GM18505 (cell line): ENCODE measurements around the gene SYNGAP1.

Experiments used
- ATAC-seq: cut with Tn5 transposase; IDR thresholded peaks from one replicate; pipeline ENCODE4 v1.9.1; 2021; ENCODE audit not compliant: unreplicated experiment
- POLR2A ChIP-seq: IDR thresholded peaks from 4 replicates; pipeline ENCODE4 v1.6.1; 2011; ENCODE audit warnings: borderline replicate concordance; ENCODE audit not compliant: insufficient read depth, insufficient read length; ENCODE audit errors: extremely low read depth

SYNGAP1 gene

DNA sequence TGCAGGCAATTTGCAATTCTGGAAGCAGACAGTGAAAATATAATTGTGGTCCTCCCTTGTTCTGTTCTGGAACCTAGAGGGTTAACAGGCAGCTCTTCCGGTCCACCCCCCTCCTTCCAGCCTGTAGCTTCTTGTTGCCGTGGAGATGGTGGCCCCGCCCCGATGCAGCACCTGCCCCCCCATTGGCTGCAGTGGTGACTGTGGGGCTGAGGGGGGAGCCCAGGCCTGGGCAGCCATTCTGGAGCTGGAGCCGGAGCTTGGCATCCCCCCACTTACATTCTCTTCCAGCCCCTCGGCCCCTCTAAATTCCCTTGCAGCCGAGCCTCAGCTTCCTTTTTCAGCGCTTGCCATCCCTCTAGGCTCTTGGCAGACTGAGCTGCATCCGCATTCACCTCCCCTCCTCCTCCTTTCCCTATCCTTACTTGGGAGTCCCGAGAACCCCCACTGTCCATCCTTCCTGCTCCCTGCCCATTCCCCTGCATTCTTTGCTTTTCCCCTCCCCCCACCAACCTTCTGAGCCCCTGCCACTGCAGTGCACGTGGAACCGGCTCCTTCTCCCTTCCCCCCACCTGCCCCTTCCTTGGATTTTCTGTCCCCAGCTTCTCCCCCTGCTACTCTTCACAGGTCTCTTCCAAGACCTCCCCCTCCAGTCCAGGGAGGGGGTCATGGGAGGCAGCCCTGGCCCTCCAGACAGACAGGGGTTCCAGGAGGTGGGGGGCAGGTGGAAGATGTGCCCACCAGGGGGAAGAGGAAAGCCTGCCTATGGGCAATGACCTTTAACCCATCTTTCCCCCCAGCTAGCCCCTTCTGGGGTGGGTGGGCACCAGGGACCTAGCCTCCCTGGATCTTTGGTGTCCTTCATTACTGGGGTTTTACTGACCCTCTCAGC lies 11.4 kb downstream of the SYNGAP1 start:
- no peak for ATAC-seq
- no peak for TF ChIP-seq POLR2A

DNA sequence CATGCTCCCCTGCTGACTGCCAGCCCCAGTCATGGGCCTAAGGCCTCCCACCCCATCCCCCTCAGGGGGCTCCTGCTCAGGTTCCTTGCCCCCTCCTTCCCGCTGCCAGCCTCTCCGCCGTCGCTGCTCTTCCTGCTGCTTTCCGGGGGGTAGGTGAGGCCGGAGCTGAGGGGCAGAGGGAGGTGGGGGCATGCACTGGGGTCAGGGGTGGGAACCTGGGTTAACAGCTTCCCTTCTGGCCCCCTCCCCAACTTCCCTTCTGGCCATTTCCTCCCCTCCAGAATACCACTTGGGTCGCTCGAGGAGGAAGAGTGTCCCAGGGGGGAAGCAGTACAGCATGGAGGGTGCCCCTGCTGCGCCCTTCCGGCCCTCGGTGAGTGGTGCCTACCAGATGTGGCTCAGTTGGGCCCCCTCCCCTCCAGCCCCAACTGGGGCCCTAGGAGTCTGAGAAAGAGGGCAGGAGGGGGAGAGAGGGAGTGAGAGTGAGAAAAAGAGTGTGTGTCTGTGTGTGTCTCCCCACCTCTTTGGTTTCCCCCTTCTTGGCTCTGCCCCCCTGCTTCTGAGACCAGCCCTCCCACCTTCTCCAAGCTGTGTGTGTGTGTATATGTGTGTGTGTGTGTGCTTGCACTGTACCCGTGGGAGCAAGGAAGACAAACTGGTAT lies 12.1 kb downstream of the SYNGAP1 start:
- no peak for TF ChIP-seq POLR2A
- ATAC-seq = no peak

DNA sequence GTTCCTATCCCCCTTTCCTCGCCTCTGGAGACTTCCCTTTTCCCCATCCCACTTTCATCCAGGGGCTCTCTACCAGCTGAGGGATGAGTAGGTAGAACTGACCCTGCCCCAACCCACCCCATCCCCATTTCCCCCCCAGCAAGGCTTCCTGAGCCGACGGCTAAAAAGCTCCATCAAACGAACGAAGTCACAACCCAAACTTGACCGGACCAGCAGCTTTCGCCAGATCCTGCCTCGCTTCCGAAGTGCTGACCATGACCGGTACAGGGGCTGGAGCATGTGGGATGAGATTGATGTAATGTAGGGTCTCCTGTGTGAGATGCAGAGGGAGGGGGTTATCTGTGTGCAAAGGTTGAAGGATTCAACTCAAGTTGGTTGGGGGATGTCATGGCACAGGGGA lies 12.7 kb downstream of the SYNGAP1 start:
- no peak for TF ChIP-seq POLR2A
- no peak for ATAC-seq

DNA sequence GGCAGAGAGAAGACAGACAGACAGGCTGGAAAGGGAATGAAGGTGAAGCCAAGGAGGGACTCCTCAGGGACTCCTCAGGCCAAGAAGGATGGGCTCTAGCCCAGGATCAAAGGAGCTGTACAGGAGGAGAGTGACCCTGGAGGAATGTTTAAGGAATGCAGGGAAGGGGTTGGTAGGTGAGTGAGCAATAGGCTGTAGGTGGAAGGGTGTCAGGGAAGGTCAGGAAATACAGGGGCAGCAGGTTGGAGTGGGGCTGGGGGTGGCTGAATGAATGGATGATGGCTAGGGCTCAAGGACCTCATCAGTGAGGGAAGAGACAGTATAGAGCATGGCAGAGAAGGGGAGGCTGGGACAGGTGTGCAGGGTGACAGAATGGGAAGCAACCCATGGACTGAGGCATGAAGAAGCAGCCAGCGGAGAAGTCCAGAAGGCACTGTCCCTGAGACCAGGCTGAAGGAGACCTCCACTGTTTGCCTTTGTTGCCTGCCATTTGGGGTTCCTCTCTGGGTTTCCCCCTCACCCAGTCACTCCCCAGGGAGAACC lies 13.2 kb downstream of the SYNGAP1 start:
- no peak for TF ChIP-seq POLR2A
- no peak for ATAC-seq

DNA sequence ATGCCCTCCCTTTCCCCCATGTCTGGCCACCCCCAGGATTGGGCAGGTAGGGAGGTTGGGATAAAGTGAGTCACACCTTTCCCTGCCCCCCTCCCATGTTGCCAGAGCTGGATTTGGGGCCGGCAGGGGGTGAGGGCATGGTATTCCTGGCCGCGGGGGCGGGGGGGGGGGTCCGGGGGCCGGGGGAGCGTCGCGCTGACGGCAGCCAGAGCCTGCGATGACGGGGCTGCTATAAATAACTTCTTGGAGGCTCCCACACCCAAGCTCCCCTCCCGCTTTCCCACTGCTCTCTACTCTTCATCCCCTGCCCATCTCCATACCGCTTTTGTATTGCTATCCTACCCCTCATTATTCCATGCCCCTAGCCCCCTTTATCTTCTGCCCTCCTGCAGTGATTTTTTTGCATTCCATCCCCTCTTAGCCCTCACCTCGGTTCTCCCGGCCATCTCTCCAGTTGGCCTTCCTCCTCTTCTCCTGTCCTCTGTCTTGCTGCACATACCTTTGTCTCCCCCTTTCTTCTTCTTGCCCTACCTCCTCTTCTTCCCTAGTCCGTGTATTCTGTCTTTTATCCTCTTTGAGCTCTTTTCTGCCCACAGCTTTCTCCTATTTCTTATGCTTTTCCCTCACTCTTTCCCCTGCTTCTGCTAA lies 13.8 kb downstream of the SYNGAP1 start:
- no peak for TF ChIP-seq POLR2A

DNA sequence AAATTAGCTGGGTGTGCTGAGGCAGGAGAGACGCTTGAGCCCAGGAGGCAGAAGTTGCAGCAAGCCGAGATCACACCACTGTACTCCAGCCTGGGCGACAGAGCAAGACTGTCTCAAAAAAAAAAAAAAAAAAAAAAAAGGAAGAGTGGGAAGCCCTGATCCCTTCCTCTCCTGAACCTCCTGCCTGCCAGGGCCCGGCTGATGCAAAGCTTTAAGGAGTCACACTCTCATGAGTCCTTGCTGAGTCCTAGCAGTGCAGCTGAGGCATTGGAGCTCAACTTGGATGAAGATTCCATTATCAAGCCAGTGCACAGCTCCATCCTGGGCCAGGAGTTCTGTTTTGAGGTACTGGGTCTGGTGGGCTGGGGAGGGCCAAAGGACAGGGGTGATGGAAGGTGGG lies 15.1 kb downstream of the SYNGAP1 start:
- TF ChIP-seq POLR2A = no peak
- no peak for ATAC-seq

More for the DNA sequence above, 13.8 kb downstream of the SYNGAP1 start:
- no peak for ATAC-seq

DNA sequence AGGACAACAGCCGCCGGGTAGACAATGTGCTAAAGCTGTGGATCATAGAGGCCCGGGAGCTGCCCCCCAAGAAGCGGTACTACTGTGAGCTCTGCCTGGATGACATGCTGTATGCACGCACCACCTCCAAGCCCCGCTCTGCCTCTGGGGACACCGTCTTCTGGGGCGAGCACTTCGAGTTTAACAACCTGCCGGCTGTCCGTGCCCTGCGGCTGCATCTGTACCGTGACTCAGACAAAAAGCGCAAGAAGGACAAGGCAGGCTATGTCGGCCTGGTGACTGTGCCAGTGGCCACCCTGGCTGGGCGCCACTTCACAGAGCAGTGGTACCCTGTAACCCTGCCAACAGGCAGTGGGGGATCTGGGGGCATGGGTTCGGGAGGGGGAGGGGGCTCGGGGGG lies 17.8 kb downstream of the SYNGAP1 start:
- no peak for TF ChIP-seq POLR2A
- no peak for ATAC-seq

DNA sequence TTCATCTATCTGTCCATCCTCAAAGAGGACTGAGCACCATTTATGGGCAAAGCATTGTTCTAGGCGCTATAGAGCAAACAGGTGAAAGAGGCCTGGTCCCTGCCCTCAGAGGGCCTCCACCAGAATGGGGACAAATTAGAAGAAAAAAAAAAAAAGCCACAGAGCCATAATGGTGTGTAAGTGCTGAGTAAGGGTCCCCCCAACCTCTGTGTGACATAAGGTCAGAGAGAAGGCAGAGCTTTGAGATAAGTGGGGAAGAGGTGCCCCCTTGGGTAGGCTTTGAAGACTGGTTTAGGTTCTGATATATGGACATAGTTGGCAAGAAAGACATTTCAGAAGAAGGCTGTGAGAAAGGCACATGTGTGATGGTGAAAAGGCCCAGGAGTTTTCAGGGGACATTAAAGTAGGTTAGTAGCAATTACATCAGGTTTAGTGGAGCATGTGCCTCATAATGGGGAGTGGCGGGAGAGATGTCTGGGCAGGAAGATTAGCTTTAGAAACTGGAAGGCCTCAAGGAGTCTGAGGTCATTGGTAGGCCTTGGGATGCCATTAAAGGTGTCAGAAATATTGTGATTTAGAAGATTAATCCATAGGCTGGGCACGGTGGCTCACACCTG lies 19.2 kb downstream of the SYNGAP1 start:
- TF ChIP-seq POLR2A = no peak
- ATAC-seq = no peak

DNA sequence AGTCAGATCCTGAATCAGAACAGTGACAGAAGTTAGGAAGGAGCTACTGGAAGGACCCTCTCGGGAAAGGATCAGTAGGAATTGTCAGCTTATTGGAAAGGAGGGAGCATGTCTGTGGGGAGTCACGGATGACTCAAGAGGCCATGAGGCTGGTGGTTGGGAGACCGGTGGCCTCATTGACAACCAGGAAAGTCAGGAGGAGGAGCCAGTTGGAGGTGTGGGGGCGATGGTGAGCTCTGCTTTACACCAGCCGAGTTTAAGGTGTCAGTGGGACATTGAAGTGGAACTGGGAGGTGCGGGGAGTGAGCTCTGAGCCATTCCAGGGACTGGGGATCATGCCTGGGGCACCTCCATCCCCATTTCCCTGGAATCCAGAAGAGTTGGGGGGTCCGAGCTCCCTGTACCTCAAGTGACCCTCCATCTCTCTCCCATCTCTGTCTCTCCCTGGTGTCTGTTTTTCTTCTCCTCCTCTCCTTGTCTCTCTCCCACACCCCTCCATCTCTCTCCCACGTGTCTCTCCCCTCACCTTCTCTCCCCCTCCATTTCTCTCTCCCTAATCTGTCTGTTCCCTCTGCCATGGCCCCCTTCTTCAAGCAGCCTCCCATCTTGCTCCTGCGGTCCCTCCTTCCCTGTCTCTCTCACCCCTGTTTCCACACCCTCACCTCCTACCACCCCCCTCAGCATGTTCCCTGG lies 20.2 kb downstream of the SYNGAP1 start:
- no peak for ATAC-seq
- no peak for TF ChIP-seq POLR2A

DNA sequence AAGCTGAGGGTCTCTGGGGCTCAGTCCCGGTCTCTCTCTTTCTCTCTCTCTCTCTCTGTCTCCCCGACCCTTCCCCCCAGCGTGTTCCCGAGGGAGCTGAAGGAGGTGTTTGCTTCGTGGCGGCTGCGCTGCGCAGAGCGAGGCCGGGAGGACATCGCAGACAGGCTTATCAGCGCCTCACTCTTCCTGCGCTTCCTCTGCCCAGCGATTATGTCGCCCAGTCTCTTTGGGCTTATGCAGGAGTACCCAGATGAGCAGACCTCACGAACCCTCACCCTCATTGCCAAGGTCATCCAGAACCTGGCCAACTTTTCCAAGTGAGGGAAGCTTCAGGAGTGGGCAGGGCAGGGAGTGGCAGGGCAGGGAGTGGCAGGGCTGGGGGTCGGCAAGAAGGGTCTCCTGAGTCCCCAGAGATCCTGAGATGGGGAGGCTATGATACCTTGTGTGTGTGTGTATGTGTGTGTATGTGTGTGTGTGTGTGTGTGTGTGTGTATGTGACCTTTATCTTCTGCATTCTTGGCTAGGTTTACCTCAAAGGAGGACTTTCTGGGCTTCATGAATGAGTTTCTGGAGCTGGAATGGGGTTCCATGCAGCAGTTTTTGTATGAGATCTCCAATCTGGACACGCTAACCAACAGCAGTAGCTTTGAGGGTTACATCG lies 20.9 kb downstream of the SYNGAP1 start:
- ATAC-seq = no peak
- no peak for TF ChIP-seq POLR2A

DNA sequence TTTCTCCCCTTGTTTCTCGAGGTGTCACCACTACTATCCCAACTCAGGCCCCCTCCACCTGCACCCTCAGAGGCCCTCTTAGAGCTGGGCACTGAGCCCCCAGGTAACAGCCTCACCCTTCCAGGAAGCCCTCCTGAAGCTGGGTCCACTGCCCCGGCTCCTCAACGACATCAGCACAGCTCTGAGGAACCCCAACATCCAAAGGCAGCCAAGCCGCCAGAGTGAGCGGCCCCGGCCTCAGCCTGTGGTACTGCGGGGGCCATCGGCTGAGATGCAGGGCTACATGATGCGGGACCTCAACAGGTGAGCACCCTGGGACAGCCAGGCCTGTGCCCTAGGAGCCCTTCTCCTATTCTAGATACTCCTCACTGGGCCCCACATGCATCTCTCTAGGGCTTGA lies 21.6 kb downstream of the SYNGAP1 start:
- ATAC-seq = no peak
- TF ChIP-seq POLR2A = no peak

DNA sequence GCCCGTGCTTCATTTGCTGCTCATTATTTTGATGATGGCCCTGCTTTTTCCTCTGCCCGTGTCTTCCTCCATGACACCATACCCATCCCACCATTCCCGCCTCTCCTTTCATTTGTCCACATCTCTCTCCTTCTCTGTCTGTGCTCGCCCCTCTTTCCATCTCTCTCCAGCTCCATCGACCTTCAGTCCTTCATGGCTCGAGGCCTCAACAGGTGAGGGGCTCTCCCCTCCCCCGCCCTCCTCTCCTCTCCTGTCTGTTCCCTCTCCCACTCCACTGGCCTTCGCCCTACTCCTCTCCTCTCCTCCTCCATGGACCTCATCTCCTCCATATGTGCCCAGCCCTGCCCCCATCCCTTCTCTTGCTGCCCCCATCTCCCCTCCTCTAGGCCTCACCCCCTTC lies 22.4 kb downstream of the SYNGAP1 start:
- TF ChIP-seq POLR2A = no peak
- ATAC-seq = no peak

DNA sequence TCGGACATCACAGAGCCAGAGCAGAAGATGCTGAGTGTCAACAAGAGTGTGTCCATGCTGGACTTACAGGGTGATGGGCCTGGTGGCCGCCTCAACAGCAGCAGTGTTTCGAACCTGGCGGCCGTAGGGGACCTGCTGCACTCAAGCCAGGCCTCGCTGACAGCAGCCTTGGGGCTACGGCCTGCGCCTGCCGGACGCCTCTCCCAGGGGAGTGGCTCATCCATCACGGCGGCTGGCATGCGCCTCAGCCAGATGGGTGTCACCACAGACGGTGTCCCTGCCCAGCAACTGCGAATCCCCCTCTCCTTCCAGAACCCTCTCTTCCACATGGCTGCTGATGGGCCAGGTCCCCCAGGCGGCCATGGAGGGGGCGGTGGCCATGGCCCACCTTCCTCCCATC lies 23.2 kb downstream of the SYNGAP1 start:
- no peak for TF ChIP-seq POLR2A
- no peak for ATAC-seq
